ENCODE data around the gene SHISA3. TPM values are rescaled to one million over a fixed set of nuclear protein-coding genes. Genes with fewer than 3 reads are reported as not detected.

Gene SHISA3
- total RNA-seq, 4 donors from 2014 or later = 0.68 to 4.6 (median 2.4) TPM

DNA sequence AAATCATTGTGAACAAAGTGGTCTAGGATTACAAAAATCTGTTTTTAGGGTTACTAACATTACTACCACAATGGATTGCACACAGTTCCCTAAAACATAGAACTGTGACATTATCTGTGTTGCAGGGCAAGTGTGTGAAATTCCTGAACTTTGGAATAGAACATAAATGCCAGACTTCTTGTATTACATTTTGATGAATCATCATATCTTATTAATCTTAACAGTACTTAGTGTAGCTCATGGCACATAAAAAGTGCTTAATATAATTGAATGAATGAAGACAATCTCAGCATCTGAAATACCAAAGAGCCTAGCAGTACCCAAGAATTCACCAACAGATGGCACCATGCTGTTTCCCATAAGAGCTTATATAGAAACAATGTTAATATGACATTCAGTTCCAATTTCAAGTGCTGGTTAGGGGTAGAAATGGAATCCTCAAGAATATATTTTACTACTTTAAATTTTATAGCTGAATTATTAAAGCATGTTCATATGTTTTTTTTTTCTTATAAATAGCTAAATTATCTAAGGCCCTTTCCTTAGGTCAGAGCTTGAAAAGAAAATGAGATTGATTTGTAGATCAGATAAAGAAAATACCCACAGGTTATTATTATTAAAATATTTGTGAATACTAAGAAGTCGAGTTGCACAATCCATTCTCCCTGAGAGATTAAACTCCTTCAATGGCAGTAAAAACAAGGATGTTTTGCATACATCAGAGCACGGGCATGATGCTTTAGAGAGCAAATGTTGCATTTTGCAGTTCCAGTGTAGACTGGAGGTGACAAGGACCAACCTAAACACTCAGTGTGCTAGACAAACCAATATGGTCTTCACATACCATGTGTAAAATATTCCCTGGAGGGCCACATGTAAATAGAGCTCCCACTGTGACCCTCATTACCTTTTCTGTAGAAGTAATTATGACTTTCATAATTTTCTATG, 25.7 kb upstream of the SHISA3 start:
- TF ChIP-seq, protein P1, sequence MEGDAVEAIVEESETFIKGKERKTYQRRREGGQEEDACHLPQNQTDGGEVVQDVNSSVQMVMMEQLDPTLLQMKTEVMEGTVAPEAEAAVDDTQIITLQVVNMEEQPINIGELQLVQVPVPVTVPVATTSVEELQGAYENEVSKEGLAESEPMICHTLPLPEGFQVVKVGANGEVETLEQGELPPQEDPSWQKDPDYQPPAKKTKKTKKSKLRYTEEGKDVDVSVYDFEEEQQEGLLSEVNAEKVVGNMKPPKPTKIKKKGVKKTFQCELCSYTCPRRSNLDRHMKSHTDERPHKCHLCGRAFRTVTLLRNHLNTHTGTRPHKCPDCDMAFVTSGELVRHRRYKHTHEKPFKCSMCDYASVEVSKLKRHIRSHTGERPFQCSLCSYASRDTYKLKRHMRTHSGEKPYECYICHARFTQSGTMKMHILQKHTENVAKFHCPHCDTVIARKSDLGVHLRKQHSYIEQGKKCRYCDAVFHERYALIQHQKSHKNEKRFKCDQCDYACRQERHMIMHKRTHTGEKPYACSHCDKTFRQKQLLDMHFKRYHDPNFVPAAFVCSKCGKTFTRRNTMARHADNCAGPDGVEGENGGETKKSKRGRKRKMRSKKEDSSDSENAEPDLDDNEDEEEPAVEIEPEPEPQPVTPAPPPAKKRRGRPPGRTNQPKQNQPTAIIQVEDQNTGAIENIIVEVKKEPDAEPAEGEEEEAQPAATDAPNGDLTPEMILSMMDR (IDR thresholded peaks at IDR 0.05; ENCODE audit: low read depth) = no peak

GRCh38 chr4:42377497-42377896, 19.8 kb upstream of the SHISA3 start:
- TF ChIP-seq, protein P1 (IDR thresholded peaks at IDR 0.05; ENCODE audit: low read depth) = no peak

DNA sequence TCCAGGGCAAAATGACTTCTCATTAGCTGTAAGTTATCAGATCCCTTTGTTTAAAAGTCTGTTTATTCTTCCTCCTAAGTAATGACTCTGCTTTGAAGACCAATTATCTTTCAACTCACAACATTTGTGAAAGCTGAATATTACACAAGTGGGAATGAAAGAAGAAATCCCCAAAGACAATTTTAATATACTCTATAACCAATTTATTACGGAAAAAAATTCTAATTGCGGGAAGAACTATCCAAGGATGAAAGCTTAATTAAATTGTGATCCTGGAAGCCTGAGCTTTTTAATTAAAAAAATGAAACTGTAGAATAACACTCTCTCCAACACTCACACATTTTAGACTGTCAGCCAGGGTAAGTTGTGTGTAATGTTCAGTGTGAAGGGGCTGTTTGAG, 15.6 kb upstream of the SHISA3 start:
- TF ChIP-seq, protein P1 (IDR thresholded peaks at IDR 0.05; ENCODE audit: low read depth) = no peak

DNA sequence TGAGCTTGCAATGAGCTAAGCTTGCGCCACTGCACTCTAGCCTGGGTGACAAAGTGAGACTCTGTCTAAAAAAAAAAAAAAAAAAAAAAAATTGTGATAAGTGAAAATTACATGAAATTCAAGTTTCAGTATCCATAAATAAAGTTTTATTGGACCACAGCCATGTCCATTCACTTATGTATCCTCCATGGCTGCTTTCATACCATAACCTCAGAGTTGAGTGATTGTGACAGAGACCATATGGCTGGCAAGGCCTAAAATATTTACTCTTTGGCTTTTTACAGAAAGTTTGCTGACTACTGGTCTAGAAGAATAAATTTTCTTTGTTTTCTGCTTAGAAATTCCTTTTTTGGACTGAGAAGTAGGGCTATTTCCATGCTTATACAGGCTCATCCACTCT, 11.8 kb upstream of the SHISA3 start:
- TF ChIP-seq, protein P1 (IDR thresholded peaks at IDR 0.05; ENCODE audit: low read depth) = no peak

DNA sequence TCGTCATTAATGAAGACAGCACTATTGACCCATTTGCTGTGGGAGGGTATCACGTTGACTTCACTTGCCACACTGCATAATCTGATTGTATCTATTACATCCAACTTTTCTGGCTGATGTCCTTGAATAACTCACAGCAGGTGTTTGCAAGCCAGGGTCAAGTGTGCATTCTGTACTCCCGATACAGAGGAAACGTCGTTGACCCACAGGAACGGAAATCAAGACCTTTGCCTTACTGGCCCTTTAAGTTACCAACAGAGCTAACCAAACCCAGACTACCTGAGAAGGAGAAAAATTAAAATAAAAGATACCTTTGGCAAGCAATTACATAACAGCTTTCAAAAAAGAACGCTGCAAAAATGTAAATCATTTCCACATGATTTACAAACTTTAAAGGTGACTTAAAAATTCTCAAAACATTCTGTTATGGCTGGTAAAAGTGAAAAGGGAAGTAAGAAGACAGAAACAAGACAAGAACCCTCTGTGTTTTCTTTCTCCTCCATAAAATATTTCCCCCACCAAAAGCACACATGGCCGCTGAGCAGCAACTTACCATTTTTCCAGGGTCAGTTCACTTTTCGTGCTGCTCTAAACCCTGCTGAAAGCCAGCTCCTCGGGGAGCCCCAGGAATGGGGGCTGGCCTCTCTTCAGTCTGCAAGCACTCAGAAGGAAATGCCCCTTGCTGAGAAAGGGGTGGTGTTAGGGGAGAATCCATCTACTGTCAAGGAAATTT, 6.5 kb upstream of the SHISA3 start:
- TF ChIP-seq, protein P1 (IDR thresholded peaks at IDR 0.05; ENCODE audit: low read depth) = no peak

- TF ChIP-seq, protein P1 (IDR thresholded peaks at IDR 0.05; ENCODE audit: low read depth) = no peak
Observed at GRCh38 chr4:42391355-42391664, 6.0 kb upstream of the SHISA3 start.

- TF ChIP-seq, protein P1 (IDR thresholded peaks at IDR 0.05; ENCODE audit: low read depth) = no peak
Observed at GRCh38 chr4:42391981-42392380, 5.3 kb upstream of the SHISA3 start.

Measured in subcutaneous adipose tissue (tissue), 4 donors.